ENCODE measurements around the gene ELAVL4. TPM values are rescaled to one million over a fixed set of nuclear protein-coding genes. Genes with fewer than 3 reads are reported as not detected.
A peak's percentile ranks its signal among the peaks of the same experiment; 100 is the strongest.

The ELAVL4 gene
- total and polyA plus RNA-seq, 2 donors from 2014 or later: not detected

GRCh38 chr1:50189369-50189768, 80.6 kb downstream of the ELAVL4 start:
- Histone ChIP-seq H3K9me3 (ENCODE audit: control insufficient read depth in 2 of 3, insufficient read depth in 1 of 3, low read length in 3 of 3) (no peaks in the 10 kb centered on the region), H3K4me3 (ENCODE audit: low read length in 3 of 3) (no peak overlapping the region), H3K27ac (ENCODE audit: low read depth in 2 of 2, low read length in 2 of 2) (no peak overlapping the region), H3K36me3 (ENCODE audit: control insufficient read depth in 2 of 3, insufficient read depth in 3 of 3, low read length in 3 of 3) (no peaks in the 10 kb centered on the region), H3K27me3 (ENCODE audit: control insufficient read depth, insufficient read depth, low read length) (no peaks in the 10 kb centered on the region), H3K9ac (ENCODE audit: low read length in 3 of 3) (no peak overlapping the region), H3K4me1 (ENCODE audit: control insufficient read depth in 2 of 3, insufficient read depth in 2 of 3, low read depth in 1 of 3, low read length in 3 of 3) (no peaks in the 10 kb centered on the region)
- FAIRE-seq: no peak
- intact Hi-C loops (cut with DNase I): no loop called here
- DNase-seq: no peak
- no peak for TF ChIP-seq CTCF (IDR thresholded peaks at IDR 0.05; ENCODE audit: borderline replicate concordance, extremely low read depth, insufficient read depth)

- H3K27me3 ChIP-seq (ENCODE audit: control insufficient read depth, insufficient read depth, low read length): no peaks in the 10 kb centered on the region
These were observed 84.3 kb downstream of the ELAVL4 start for GRCh38 chr1:50193002-50193401.

GRCh38 chr1:50195205-50195604, 86.5 kb downstream of the ELAVL4 start:
- no peaks in the 10 kb centered on the region for H3K9me3 ChIP-seq (ENCODE audit: control insufficient read depth in 2 of 3, insufficient read depth in 1 of 3, low read length in 3 of 3)
- H3K27ac ChIP-seq (ENCODE audit: low read depth in 2 of 2, low read length in 2 of 2): no peak overlapping the region
- FAIRE-seq: no peak
- intact Hi-C loops (cut with DNase I): no loop called here
- H3K9ac ChIP-seq (ENCODE audit: low read length in 3 of 3): no peak overlapping the region
- no peaks in the 10 kb centered on the region for H3K27me3 ChIP-seq (ENCODE audit: control insufficient read depth, insufficient read depth, low read length)
- TF ChIP-seq CTCF (IDR thresholded peaks at IDR 0.05; ENCODE audit: borderline replicate concordance, extremely low read depth, insufficient read depth): no peak
- no peak overlapping the region for H3K4me3 ChIP-seq (ENCODE audit: low read length in 3 of 3)
- DNase-seq: no peak
- H3K36me3 ChIP-seq (ENCODE audit: control insufficient read depth in 2 of 3, insufficient read depth in 3 of 3, low read length in 3 of 3): no peaks in the 10 kb centered on the region
- H3K4me1 ChIP-seq (ENCODE audit: control insufficient read depth in 2 of 3, insufficient read depth in 2 of 3, low read depth in 1 of 3, low read length in 3 of 3): no peaks in the 10 kb centered on the region

More at GRCh38 chr1:50193002-50193401, 84.3 kb downstream of the ELAVL4 start:
- Histone ChIP-seq H3K36me3 (ENCODE audit: control insufficient read depth in 2 of 3, insufficient read depth in 3 of 3, low read length in 3 of 3) (no peaks in the 10 kb centered on the region), H3K4me3 (ENCODE audit: low read length in 3 of 3) (no peak overlapping the region), H3K9me3 (ENCODE audit: control insufficient read depth in 2 of 3, insufficient read depth in 1 of 3, low read length in 3 of 3) (no peaks in the 10 kb centered on the region), H3K27ac (ENCODE audit: low read depth in 2 of 2, low read length in 2 of 2) (no peak overlapping the region), H3K9ac (ENCODE audit: low read length in 3 of 3) (no peak overlapping the region), H3K4me1 (ENCODE audit: control insufficient read depth in 2 of 3, insufficient read depth in 2 of 3, low read depth in 1 of 3, low read length in 3 of 3) (no peaks in the 10 kb centered on the region)
- FAIRE-seq (no peak), DNase-seq (peak in 3 of 5 donors; percentile 29 to 55 (median 46))
- TF ChIP-seq CTCF (IDR thresholded peaks at IDR 0.05; ENCODE audit: borderline replicate concordance, extremely low read depth, insufficient read depth): no peak
- intact Hi-C loops (cut with DNase I): no loop called here

- H3K9ac ChIP-seq (ENCODE audit: low read length in 3 of 3): no peak overlapping the region
- no peak overlapping the region for H3K27ac ChIP-seq (ENCODE audit: low read depth in 2 of 2, low read length in 2 of 2)
- intact Hi-C loops (cut with DNase I): no loop called here
- H3K4me3 ChIP-seq (ENCODE audit: low read length in 3 of 3): no peak overlapping the region
- DNase-seq (no peak), FAIRE-seq (no peak)
- H3K9me3 ChIP-seq (ENCODE audit: control insufficient read depth in 2 of 3, insufficient read depth in 1 of 3, low read length in 3 of 3): no peaks in the 10 kb centered on the region
- no peak for TF ChIP-seq CTCF (IDR thresholded peaks at IDR 0.05; ENCODE audit: borderline replicate concordance, extremely low read depth, insufficient read depth)
- no peaks in the 10 kb centered on the region for H3K27me3 ChIP-seq (ENCODE audit: control insufficient read depth, insufficient read depth, low read length)
- H3K4me1 ChIP-seq (ENCODE audit: control insufficient read depth in 2 of 3, insufficient read depth in 2 of 3, low read depth in 1 of 3, low read length in 3 of 3): no peaks in the 10 kb centered on the region
- H3K36me3 ChIP-seq (ENCODE audit: control insufficient read depth in 2 of 3, insufficient read depth in 3 of 3, low read length in 3 of 3): no peaks in the 10 kb centered on the region
These were observed 87.4 kb downstream of the ELAVL4 start for GRCh38 chr1:50196081-50196480.
